ENCODE results near the gene MRPL42.
"Not testable (repeated sequence)": the region's sequence is repeated elsewhere in the genome, so short reads cannot be mapped to it uniquely, and the experiment has no call there.

The MRPL42 gene

GRCh38 chr12:93550748-93551611 lies 83.7 kb downstream of the MRPL42 start:
- DNase-seq, result no peak

- DNase-seq, result no peak
Observed at GRCh38 chr12:93552427-93552826, 85.1 kb downstream of the MRPL42 start.

- DNase-seq, result not testable (repeated sequence)
Observed at GRCh38 chr12:93557879-93558278, 90.6 kb downstream of the MRPL42 start.

- not testable (repeated sequence) for DNase-seq
Observed at GRCh38 chr12:93558685-93559084, 91.4 kb downstream of the MRPL42 start.

- no peak for DNase-seq
Observed at GRCh38 chr12:93563807-93564538, 96.7 kb downstream of the MRPL42 start.

- no peak for DNase-seq
Observed at GRCh38 chr12:93565760-93566159, 98.4 kb downstream of the MRPL42 start.
